ENCODE data around the gene TMEM151A.

Gene TMEM151A

DNA sequence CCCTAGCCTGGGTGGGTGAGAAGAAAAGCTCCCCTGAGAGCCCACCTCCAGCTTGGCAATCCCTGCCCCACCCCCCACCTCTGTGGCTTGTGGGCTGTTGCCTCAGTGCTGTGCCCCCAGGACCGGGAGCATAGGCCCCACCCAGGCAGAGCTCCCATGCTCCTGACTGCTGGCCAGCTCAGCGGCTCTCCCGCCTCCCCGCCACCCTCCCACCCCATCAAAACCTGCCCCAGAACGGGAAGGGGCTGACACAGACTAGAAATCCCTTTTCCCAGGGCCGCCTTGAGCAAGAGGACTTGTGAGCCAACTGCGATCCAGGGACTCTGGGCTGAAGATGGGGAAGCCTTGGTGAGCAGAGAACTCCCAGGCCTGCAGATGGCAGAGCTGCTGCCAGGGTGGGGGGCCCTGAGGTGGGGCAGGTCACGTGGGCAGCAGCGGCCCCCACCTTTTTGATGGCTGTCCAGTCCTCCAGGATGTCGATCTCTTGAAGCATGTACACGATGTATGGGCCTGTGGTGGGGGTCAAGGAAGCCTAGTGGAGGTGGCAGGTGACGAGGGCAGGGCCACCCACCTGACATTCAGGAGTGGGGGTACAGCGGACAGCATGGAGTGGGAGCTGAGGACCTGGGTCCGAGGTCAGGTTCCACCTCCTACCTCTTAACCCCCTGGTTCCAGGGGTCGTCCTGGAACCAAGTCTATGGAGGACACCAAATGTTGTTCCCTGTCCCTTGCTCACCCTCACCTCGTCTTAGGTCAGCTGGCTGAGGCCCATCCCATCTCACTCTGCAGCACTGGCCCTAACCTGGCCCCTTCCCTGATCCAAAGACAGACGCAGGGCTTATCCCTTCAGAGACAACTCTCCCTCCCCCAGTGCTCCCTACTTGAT lies 46.8 kb downstream of the TMEM151A start:
- DNase-seq, result no peak

DNA sequence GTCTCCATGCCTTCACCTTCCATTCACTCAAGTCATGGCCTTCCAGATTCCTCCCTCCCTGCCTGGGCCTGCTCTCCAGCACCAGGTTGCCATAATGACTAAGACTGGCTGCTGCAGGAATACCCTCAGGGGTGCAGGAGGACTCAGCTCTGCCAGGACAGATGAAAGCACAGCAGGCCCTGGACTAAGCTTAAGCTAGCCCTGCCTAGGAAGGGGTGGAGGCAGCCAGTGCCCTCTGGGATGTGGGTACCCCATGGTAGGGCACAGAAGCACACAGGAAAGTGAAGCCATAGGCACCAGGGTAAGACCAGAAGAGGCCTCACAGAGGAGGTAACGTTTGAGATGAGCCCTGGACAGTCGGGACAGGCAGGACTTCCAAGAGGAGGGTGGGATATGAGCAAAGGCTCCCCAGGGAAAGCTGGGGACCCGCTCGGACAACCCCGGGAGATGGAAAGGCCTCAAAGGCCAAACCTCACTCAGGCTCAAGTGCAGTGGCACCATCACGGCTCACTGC lies 47.5 kb downstream of the TMEM151A start:
- DNase-seq, result no peak

DNA sequence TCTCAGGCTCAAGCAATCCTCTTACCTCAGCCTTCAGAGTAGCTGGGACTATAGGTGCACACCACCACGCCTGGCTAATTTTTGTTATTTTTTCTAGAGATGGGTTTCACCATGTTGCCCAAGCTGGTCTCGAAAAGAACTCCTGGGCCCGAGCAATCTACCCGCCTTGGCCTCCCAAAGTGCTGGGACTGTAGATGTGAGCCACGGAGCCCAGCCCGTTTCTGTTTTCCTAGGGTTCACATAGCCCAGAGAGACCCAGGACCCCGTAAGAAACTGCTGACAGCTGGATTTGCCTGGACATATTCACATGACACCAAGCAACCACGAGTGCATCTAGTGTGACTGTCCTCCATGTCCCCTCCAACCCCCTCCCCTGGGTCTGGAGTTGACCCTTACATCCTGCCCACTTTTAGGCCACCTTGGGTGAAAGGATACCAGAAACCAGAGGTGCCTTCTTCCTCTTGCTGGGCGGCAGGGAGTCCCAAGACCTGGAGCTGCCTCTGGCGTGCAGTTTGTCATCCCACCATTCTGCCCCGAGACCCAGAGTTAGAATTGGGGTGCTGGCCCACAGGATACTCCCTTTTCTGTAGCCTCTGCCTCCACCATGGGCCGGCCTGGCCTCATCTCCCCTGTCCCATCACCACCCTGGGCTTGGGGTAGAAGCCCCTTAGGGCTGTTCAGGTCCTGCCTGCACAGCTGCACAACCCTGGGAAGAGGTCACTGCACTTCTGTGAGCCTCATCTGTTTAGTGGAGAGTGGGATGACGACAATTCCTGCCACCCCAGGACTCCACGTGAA lies 48.2 kb downstream of the TMEM151A start:
- no peak for DNase-seq

DNA sequence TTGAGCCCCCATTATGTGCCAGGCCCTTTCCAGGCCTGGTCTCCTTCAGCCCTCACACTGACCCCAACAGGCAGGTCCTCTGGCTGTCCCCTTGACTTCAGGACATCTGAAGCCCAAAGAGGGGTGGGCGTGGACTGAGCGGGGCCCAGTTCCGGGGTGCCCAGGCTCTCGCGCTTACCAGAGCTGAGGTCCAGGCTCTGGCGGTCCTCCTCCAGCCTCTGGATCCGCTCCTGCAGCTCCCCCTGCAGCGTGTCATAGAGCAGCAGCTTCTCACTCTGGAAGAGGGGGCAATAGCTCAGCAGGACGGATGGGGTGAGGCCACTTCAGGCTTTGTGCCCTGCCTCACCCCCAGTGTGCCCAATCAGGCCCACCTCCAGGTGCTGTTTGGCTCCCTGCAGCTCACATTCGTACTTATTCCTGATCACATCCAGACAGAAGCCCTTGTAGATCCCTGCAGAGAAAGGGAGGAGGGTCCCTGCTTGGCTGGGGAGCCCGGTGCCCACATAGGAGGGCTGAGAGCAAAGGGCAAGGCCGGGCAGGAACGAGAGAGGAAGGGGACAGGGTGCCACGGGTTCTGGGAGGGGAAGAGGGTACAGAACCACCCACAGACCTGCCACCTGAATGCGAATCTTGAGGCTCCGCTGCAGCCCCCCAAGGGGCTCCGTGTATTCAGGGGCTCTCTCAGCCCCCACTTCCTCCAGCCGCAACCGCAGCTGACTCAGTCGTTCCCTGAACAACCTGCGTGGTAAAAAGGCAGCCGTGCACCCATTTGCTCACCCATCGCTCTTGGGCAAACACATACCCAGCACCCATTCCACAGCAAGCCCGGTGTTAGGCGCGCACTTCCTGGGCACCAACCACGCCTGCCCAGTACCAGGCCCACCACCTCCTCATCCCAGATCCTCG lies 49.2 kb downstream of the TMEM151A start:
- DNase-seq, result no peak

DNA sequence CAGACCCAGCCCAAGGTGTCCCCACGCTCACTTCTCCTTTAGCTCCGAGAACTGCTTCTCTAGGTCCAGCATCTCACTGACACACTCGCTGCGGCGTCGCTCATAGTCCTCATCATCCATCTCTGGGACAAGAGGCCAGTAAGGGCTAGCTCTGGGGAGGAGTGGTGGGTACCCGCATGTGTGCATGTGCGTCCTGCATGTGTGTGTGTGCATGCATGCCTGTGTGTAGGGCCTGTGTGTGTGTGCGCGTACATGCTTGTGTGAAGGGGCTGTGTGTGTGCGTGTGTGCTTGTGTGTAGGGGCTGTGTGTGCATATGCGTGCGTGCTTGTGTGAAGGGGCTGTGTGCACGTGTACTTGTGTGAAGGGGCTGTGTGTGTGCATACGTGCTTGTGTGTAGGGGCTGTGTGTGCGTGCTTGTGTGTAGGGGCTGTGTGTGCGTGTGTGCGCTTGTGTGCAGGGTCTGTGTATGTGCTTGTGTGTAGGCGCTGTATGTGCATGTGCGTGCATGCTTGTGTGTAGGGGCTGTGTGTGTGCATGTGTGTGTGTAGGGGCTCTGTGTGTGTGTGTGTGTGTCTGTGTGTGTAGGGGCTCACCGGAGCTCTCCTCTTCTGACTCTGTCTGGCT lies 49.9 kb downstream of the TMEM151A start:
- no peak for DNase-seq

DNA sequence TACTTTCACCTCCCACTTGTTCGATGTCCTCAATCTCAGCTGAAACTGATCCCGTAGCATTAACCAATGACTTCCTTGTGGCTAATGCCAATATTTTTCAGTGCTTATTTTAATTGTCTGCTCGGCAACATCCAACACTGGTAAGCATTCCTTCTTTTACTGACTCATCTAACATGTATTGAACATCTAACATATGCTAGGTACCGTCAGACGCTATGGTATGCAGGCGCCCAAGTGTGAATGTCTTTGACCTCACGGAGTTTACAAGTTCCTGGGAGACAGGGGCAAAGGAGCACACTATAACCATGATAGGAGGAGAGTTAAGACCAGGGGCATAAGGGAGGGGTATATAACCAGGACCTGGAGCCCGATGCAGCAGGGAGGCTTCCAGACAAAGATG lies 51.5 kb downstream of the TMEM151A start:
- no peak for DNase-seq

DNA sequence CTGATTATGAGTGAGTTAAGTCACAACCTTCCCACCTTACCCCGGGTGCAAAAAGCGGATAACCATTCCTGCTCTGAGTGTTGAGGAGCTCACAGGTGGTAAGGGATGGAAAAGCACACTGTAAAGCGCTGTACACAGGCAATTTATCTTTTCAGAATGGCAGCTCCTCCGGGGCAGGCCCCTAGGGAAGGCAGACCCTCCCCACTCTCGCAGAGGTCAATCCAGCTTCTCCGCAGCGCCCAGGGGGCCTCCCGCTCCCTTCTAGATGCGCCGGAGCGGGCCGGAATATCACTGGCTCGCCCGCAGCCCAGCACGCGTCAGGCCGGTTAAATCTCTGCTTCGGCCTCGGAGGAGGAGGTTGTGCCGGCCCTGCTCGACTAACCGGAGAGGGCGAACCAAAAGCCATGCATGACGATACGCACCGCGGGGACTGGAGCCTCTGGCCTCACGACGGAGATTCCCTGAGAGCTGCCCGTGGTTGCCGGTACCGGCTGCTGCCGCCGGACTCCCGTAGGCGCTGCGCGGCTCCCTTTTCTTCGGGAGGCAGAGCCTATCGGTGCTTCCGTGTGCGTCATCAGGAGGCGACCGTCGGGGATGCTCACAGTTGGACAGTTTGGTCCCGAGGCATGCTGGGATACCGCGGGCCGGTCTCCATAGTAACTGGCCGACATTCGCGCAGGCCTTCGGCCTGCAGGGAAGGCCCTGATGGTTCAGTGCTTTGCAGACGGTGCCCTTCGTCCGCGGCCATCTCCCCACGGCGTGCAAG lies 53.0 kb downstream of the TMEM151A start, which contains the start of gene BRMS1:
TSS of gene BRMS1 (minus strand) at position 555 of the 766 bp plus-strand sequence. CDS start 2,870 bp downstream, outside the sequence.
- peak; percentile 94 for DNase-seq

DNA sequence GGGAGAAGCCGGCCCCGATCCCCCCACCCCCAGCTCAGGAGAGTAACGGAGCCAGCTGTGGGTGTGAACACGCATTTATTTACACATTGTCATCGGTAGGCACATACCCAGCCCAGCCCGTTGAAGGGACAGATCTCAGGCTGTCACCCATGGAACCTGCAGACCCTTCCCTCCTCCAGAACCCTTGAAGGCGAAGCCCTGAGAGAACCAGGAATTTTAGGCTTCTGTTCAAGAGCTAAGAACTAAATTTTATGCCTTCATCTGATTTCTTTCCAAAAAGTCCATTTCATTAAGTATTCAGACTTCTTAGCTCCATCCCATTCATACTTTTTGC lies 53.6 kb downstream of the TMEM151A start:
- DNase-seq, result no peak

Data from stimulated activated CD4-positive, alpha-beta T cell treated with anti-CD3 and anti-CD28 coated beads, Interleukin-12 subunit alpha, Interleukin-12 subunit beta, amount 100 ng/mL, for 4 hours (primary cell).